OCI-LY7 (cell line): ENCODE measurements around the gene OVCH2. TPM values are rescaled to one million over a fixed set of nuclear protein-coding genes. Genes with fewer than 3 reads are reported as not detected.

Experiments used
- BruUV-seq: library from RNA; stranded (reverse); fragments of 400-500 nt; replicated peaks from 2 replicates; lab custom pipeline; 2021; lab: Mats Ljungman, UMichigan
- CTCF ChIA-PET: fragments of 300-600 bp; sonication (Branson Sonifier 250); formaldehyde crosslinking; loops from one replicate; lab custom pipeline; 2022; ENCODE audit warnings: antibody characterized with exemption; ENCODE audit not compliant: unreplicated experiment; lab: Charles Lee
- POLR2A ChIA-PET: fragments of 300-600 bp; sonication (Branson Sonifier 250); formaldehyde crosslinking; loops from one replicate; lab custom pipeline; 2022; ENCODE audit warnings: antibody characterized with exemption; lab: Charles Lee
- DNase-seq: peaks from one replicate; pipeline ENCODE4 v3.0.0-alpha.2; 2015; ENCODE audit warnings: low spot score
- H2AFZ ChIP-seq: fragments of 200-600 bp; sonication (generic), shearing (Covaris generic); 2 replicates; pipeline ENCODE4 v1.6.1; 2014; ENCODE audit warnings: mild to moderate bottlenecking, antibody characterized with exemption, low read length, moderate library complexity
- H3K27ac ChIP-seq: fragments of 200-600 bp; sonication (generic); 2 replicates; pipeline ENCODE4 v1.5.1; 2014; ENCODE audit warnings: mixed run types, low read depth, mild to moderate bottlenecking, moderate library complexity, low read length, inconsistent platforms; ENCODE audit not compliant: poor library complexity, severe bottlenecking
- H3K36me3 ChIP-seq: fragments of 200-600 bp; sonication (generic); 2 replicates; pipeline ENCODE4 v1.6.1; 2014; ENCODE audit warnings: mild to moderate bottlenecking, antibody characterized with exemption, low read length, moderate library complexity, mixed read lengths; ENCODE audit not compliant: insufficient read depth
- H3K4me1 ChIP-seq: fragments of 200-600 bp; sonication (generic); 2 replicates; pipeline ENCODE4 v1.5.1; 2014; ENCODE audit warnings: mild to moderate bottlenecking, low read length; ENCODE audit not compliant: insufficient read depth, poor library complexity, severe bottlenecking
- H3K4me2 ChIP-seq: fragments of 200-600 bp; sonication (generic); 2 replicates; pipeline ENCODE4 v1.6.1; 2014; ENCODE audit warnings: mild to moderate bottlenecking, low read length
- H3K4me3 ChIP-seq: fragments of 200-600 bp; sonication (generic); 2 replicates; pipeline ENCODE4 v1.5.1; 2014; ENCODE audit warnings: mild to moderate bottlenecking, low read depth, low read length; ENCODE audit not compliant: poor library complexity, severe bottlenecking
- H3K79me2 ChIP-seq: fragments of 200-600 bp; sonication (generic); 2 replicates; pipeline ENCODE4 v1.6.1; 2016; ENCODE audit warnings: low read depth, mild to moderate bottlenecking, low read length, moderate library complexity, mixed read lengths; ENCODE audit not compliant: insufficient read depth
- H3K9me2 ChIP-seq: fragments of 200-600 bp; sonication (generic); 2 replicates; pipeline ENCODE4 v1.6.1; 2016; ENCODE audit warnings: mild to moderate bottlenecking, low read length, mixed read lengths; ENCODE audit not compliant: insufficient read depth
- H3K9me3 ChIP-seq: fragments of 200-600 bp; sonication (generic); 2 replicates; pipeline ENCODE4 v1.6.1; 2014; ENCODE audit warnings: mild to moderate bottlenecking, mixed run types, low read length, mixed read lengths
- H4K20me1 ChIP-seq: fragments of 200-600 bp; sonication (generic); 2 replicates; pipeline ENCODE4 v1.6.1; 2014; ENCODE audit warnings: mild to moderate bottlenecking, antibody characterized with exemption, low read length, moderate library complexity, mixed read lengths; ENCODE audit not compliant: insufficient read depth
- CTCF ChIP-seq: fragments of 200-600 bp; sonication (generic); conservative IDR thresholded peaks from 2 replicates; pipeline ENCODE4 v1.5.1; 2014; ENCODE audit warnings: mild to moderate bottlenecking, antibody characterized with exemption, low read length, moderate library complexity, mixed read lengths
- EZH2phosphoT487 ChIP-seq: fragments of 200-600 bp; sonication (generic); IDR thresholded peaks from 2 replicates; pipeline ENCODE4 v1.6.1; 2018; ENCODE audit warnings: low read depth, borderline replicate concordance, mild to moderate bottlenecking, mixed run types, antibody characterized with exemption, low read length, moderate library complexity, mixed read lengths
- intact Hi-C: fragments of 100-400 bp; cut with micrococcal nuclease; formaldehyde crosslinking; loops from one replicate; pipeline ENCODE4 v1.10.0; 2022; ENCODE audit not compliant: unreplicated experiment
- total RNA-seq, 2 experiments: library from RNA; depleted of rRNA in 1 of 2; stranded (reverse); fragments of >200 nt in 1 of 2; shearing (Covaris generic) in 1 of 2; gene quantifications; 2 replicates each; pipeline ENCODE4 v1.2.3, GENCODE V29; 2014 to 2022

Gene OVCH2
- total RNA-seq, 2 experiments from 2014 or later: not detected

GRCh38 chr11:7687386-7687785 is 18.9 kb downstream of the OVCH2 start:
- no TSS peak for BruUV-seq
- TF ChIP-seq CTCF (no peak), EZH2phosphoT487 (no peak)
- Histone ChIP-seq H3K9me2 (no peaks in the 10 kb centered on the region), H3K27ac (no peak overlapping the region), H3K9me3 (no peaks in the 10 kb centered on the region), H4K20me1 (no peaks in the 10 kb centered on the region), H3K36me3 (no peaks in the 10 kb centered on the region), H2AFZ (no peak overlapping the region), H3K79me2 (no peaks in the 10 kb centered on the region), H3K4me1 (no peaks in the 10 kb centered on the region), H3K4me2 (no peak overlapping the region), H3K4me3 (no peak overlapping the region)
- ChIA-PET CTCF (no interaction called here), POLR2A (no interaction called here)
- DNase-seq: no peak
- intact Hi-C loops: no loop called here

GRCh38 chr11:7686761-7687160 is 19.5 kb downstream of the OVCH2 start:
- Histone ChIP-seq H4K20me1 (no peaks in the 10 kb centered on the region), H3K36me3 (no peaks in the 10 kb centered on the region), H3K4me2 (no peak overlapping the region), H3K4me1 (no peaks in the 10 kb centered on the region), H3K79me2 (no peaks in the 10 kb centered on the region), H2AFZ (no peak overlapping the region), H3K27ac (no peak overlapping the region), H3K4me3 (no peak overlapping the region), H3K9me2 (no peaks in the 10 kb centered on the region), H3K9me3 (no peaks in the 10 kb centered on the region)
- ChIA-PET POLR2A (interaction anchor here (0.5 to 0.8 kb wide), 2 partner anchors 11 to 578 kb away, joined by 3 read pairs; no protein-coding TSS in a partner anchor), CTCF (no interaction called here)
- BruUV-seq: no TSS peak
- intact Hi-C loops: no loop called here
- no peak for DNase-seq
- TF ChIP-seq CTCF (no peak), EZH2phosphoT487 (no peak)

- Histone ChIP-seq H3K79me2 (no peaks in the 10 kb centered on the region), H3K9me2 (no peaks in the 10 kb centered on the region), H3K9me3 (no peaks in the 10 kb centered on the region), H2AFZ (no peak overlapping the region), H4K20me1 (no peaks in the 10 kb centered on the region), H3K27ac (no peak overlapping the region), H3K4me1 (no peaks in the 10 kb centered on the region), H3K4me2 (no peak overlapping the region), H3K4me3 (no peak overlapping the region), H3K36me3 (no peaks in the 10 kb centered on the region)
- BruUV-seq: no TSS peak
- DNase-seq: no peak
- ChIA-PET CTCF (no interaction called here), POLR2A (no interaction called here)
- TF ChIP-seq EZH2phosphoT487 (no peak), CTCF (no peak)
- intact Hi-C loops: no loop called here
These were observed 22.7 kb downstream of the OVCH2 start for GRCh38 chr11:7683571-7683970.
